Frontal cortex (tissue), 4 donors: ENCODE data around the gene GRIN2A. TPM values are rescaled to one million over a fixed set of nuclear protein-coding genes. Genes with fewer than 3 reads are reported as not detected.

ENCODE experiments used
- DNase-seq, 2 donors: peaks; one replicate each; pipeline ENCODE4 v3.0.0; 2012; ENCODE audit warnings: low spot score in 2 of 2
- FAIRE-seq: peaks from 2 replicates; lab custom pipeline; 2012; peaks lifted over from hg19 to GRCh38; lab: Jason Lieb, UNC
- total RNA-seq: library from RNA; depleted of rRNA; stranded (reverse); fragments of >200 nt; gene quantifications from one replicate; pipeline ENCODE4 v1.2.3, GENCODE V29; 2014
- donor health status: control.
- donor health status: control.
- donor health status: control.

Gene GRIN2A
- total RNA-seq, 1 donor from 2014 or later, result 6.9 TPM

GRCh38 chr16:9943121-9943520 is 239.1 kb downstream of the GRIN2A start:
- FAIRE-seq (no peak), DNase-seq (no peak)

GRCh38 chr16:9941245-9941644 is 241.0 kb downstream of the GRIN2A start:
- FAIRE-seq, result no peak

GRCh38 chr16:9934723-9935508 is 247.3 kb downstream of the GRIN2A start:
- DNase-seq (no peak), FAIRE-seq (no peak)

More at GRCh38 chr16:9941245-9941644, 241.0 kb downstream of the GRIN2A start:
- no peak for DNase-seq

- FAIRE-seq (no peak), DNase-seq (no peak)
Measured at GRCh38 chr16:9932919-9933653, 249.1 kb downstream of the GRIN2A start.

- no peak for FAIRE-seq
- DNase-seq, result no peak
Measured at GRCh38 chr16:9932000-9932399, 250.2 kb downstream of the GRIN2A start.

- no peak for DNase-seq
- no peak for FAIRE-seq
Measured at GRCh38 chr16:9929836-9930235, 252.4 kb downstream of the GRIN2A start.

GRCh38 chr16:9929313-9929712 is 252.9 kb downstream of the GRIN2A start:
- FAIRE-seq, result no peak
- no peak for DNase-seq

GRCh38 chr16:9922441-9922840 is 259.8 kb downstream of the GRIN2A start:
- DNase-seq (no peak), FAIRE-seq (no peak)

- DNase-seq (no peak), FAIRE-seq (no peak)
Measured at GRCh38 chr16:9921997-9922396, 260.2 kb downstream of the GRIN2A start.

GRCh38 chr16:9919460-9919859 is 262.8 kb downstream of the GRIN2A start:
- FAIRE-seq, result no peak
- DNase-seq, result no peak

- FAIRE-seq, result no peak
- no peak for DNase-seq
Measured at GRCh38 chr16:9917691-9918090, 264.5 kb downstream of the GRIN2A start.

- FAIRE-seq, result no peak
- no peak for DNase-seq
Measured at GRCh38 chr16:9913604-9914326, 268.5 kb downstream of the GRIN2A start.

- no peak for FAIRE-seq
Measured at GRCh38 chr16:9911989-9912388, 270.2 kb downstream of the GRIN2A start.

GRCh38 chr16:9911231-9911630 is 271.0 kb downstream of the GRIN2A start:
- no peak for FAIRE-seq

More at GRCh38 chr16:9911989-9912388, 270.2 kb downstream of the GRIN2A start:
- no peak for DNase-seq

GRCh38 chr16:9909072-9909825 is 273.0 kb downstream of the GRIN2A start:
- FAIRE-seq, result no peak
- no peak for DNase-seq

More at GRCh38 chr16:9911231-9911630, 271.0 kb downstream of the GRIN2A start:
- DNase-seq, result no peak

GRCh38 chr16:9908613-9909012 is 273.6 kb downstream of the GRIN2A start:
- DNase-seq, result no peak
- no peak for FAIRE-seq

GRCh38 chr16:9907752-9908151 is 274.5 kb downstream of the GRIN2A start:
- DNase-seq (no peak), FAIRE-seq (no peak)

GRCh38 chr16:9906218-9906617 is 276.0 kb downstream of the GRIN2A start:
- DNase-seq (no peak), FAIRE-seq (no peak)

GRCh38 chr16:9904526-9904925 is 277.7 kb downstream of the GRIN2A start:
- FAIRE-seq (no peak), DNase-seq (no peak)

- DNase-seq (no peak), FAIRE-seq (no peak)
Measured at GRCh38 chr16:9900576-9900975, 281.7 kb downstream of the GRIN2A start.
